ENCODE data around the gene MAPK8.
A peak's percentile ranks its signal among the peaks of the same experiment; 100 is the strongest.

MAPK8 gene

GRCh38 chr10:48468866-48469511 lies 162.5 kb downstream of the MAPK8 start:
- peak overlapping the region; percentile 28 for H3K18ac ChIP-seq (ENCODE audit: low read length)
- no peak overlapping the region for H3K4me2 ChIP-seq (ENCODE audit: low read length)
- no peak overlapping the region for H3K27ac ChIP-seq (ENCODE audit: low read depth, low read length)
- H2BK15ac ChIP-seq (replicated peaks; ENCODE audit: low read depth): no peak overlapping the region
- no CpG with 5 or more reads among the region's 3 CpGs for WGBS (ENCODE audit: extremely low coverage, insufficient coverage, low lambda C conversion rate)
- peak overlapping the region; percentile 98 for H2AK5ac ChIP-seq (ENCODE audit: low read length)
- DNase-seq: no peak
- no peak overlapping the region for H3K4me3 ChIP-seq (ENCODE audit: low read length)
- H3K4ac ChIP-seq (ENCODE audit: low read depth, low read length): peak overlapping the region; percentile 23
- H3K56ac ChIP-seq (ENCODE audit: low read length): peak overlapping the region; percentile 73
- peak overlapping the region; percentile 73 for H2BK5ac ChIP-seq (ENCODE audit: low read length)
- H3K4me1 ChIP-seq (ENCODE audit: control insufficient read depth, low read depth, low read length): peaks cover 18% of the 10 kb centered on the region
- no peaks in the 10 kb centered on the region for H3K79me2 ChIP-seq (ENCODE audit: control insufficient read depth, insufficient read depth, low read length)
- H3K36me3 ChIP-seq (ENCODE audit: control insufficient read depth, insufficient read depth, low read length): no peaks in the 10 kb centered on the region
- H3K9ac ChIP-seq (ENCODE audit: low read length): peak overlapping the region; percentile 47
- H4K8ac ChIP-seq (ENCODE audit: low read depth, low read length): no peak overlapping the region
- peak overlapping the region; percentile 17 for H2BK120ac ChIP-seq (ENCODE audit: low read depth, low read length)
- H3K27me3 ChIP-seq (ENCODE audit: insufficient read depth, low read length, poor library complexity): no peaks in the 10 kb centered on the region
- H4K5ac ChIP-seq (ENCODE audit: low read length): no peak overlapping the region
- no peaks in the 10 kb centered on the region for H3K79me1 ChIP-seq (ENCODE audit: low read length)
- peak overlapping the region; percentile 94 for H3K23ac ChIP-seq (ENCODE audit: low read length)

DNA sequence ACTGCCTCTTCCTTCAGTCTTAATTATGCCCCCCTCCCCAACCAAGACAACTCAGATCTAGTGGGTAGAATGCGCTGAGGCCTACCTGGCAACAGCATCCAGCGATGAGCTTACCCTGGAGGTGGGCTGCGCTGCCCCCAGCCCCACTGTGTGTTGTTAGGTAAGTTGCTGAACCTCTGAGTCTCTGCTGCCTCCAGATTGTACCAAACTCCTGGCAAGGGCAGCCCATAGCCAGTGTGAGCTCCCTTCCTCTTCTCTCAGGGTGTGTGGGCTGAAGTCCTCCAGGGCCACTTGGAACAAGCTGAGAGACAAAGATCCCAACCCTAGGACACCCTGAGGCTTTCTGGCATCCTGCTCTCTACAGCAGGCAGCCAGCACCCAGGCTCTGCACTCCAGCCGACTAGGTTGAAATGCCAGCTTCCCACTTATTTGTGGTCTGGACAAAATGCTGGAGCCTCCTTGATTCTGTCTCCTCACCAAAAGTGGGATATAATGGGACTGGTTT lies 163.1 kb downstream of the MAPK8 start:
- Histone ChIP-seq H3K4ac (ENCODE audit: low read depth, low read length) (peak overlapping the region; percentile 23), H3K27me3 (ENCODE audit: insufficient read depth, low read length, poor library complexity) (no peaks in the 10 kb centered on the region), H3K23ac (ENCODE audit: low read length) (peak overlapping the region; percentile 94), H3K79me1 (ENCODE audit: low read length) (no peaks in the 10 kb centered on the region), H2BK120ac (ENCODE audit: low read depth, low read length) (peak overlapping the region; percentile 17), H4K8ac (ENCODE audit: low read depth, low read length) (no peak overlapping the region), H2AK5ac (ENCODE audit: low read length) (peak overlapping the region; percentile 98), H2BK5ac (ENCODE audit: low read length) (peak overlapping the region; percentile 73), H3K4me1 (ENCODE audit: control insufficient read depth, low read depth, low read length) (peaks cover 18% of the 10 kb centered on the region), H3K4me2 (ENCODE audit: low read length) (no peak overlapping the region), H3K27ac (ENCODE audit: low read depth, low read length) (peak overlapping the region; percentile 50), H3K79me2 (ENCODE audit: control insufficient read depth, insufficient read depth, low read length) (no peaks in the 10 kb centered on the region), H3K56ac (ENCODE audit: low read length) (peak overlapping the region; percentile 73), H2BK15ac (replicated peaks; ENCODE audit: low read depth) (no peak overlapping the region), H3K4me3 (ENCODE audit: low read length) (no peak overlapping the region), H3K18ac (ENCODE audit: low read length) (peak overlapping the region; percentile 28), H4K5ac (ENCODE audit: low read length) (no peak overlapping the region), H3K9ac (ENCODE audit: low read length) (peak overlapping the region; percentile 47), H3K36me3 (ENCODE audit: control insufficient read depth, insufficient read depth, low read length) (no peaks in the 10 kb centered on the region)
- no peak for DNase-seq
- WGBS (ENCODE audit: extremely low coverage, insufficient coverage, low lambda C conversion rate): no CpG with 5 or more reads among the region's 4 CpGs

- Histone ChIP-seq H3K56ac (ENCODE audit: low read length) (peak overlapping the region; percentile 82), H2BK5ac (ENCODE audit: low read length) (peak overlapping the region; percentile 94), H3K36me3 (ENCODE audit: control insufficient read depth, insufficient read depth, low read length) (no peaks in the 10 kb centered on the region), H4K8ac (ENCODE audit: low read depth, low read length) (no peak overlapping the region), H3K27ac (ENCODE audit: low read depth, low read length) (peak overlapping the region; percentile 50), H3K18ac (ENCODE audit: low read length) (peak overlapping the region; percentile 86), H3K79me1 (ENCODE audit: low read length) (no peaks in the 10 kb centered on the region), H2BK120ac (ENCODE audit: low read depth, low read length) (peak overlapping the region; percentile 64), H3K27me3 (ENCODE audit: insufficient read depth, low read length, poor library complexity) (no peaks in the 10 kb centered on the region), H4K5ac (ENCODE audit: low read length) (no peak overlapping the region), H2BK15ac (replicated peaks; ENCODE audit: low read depth) (no peak overlapping the region), H3K79me2 (ENCODE audit: control insufficient read depth, insufficient read depth, low read length) (no peaks in the 10 kb centered on the region), H3K23ac (ENCODE audit: low read length) (peak overlapping the region; percentile 94), H3K9ac (ENCODE audit: low read length) (peak overlapping the region; percentile 42), H2AK5ac (ENCODE audit: low read length) (peak overlapping the region; percentile 98), H3K4me2 (ENCODE audit: low read length) (no peak overlapping the region), H3K4me3 (ENCODE audit: low read length) (no peak overlapping the region), H3K4me1 (ENCODE audit: control insufficient read depth, low read depth, low read length) (peaks cover 18% of the 10 kb centered on the region), H3K4ac (ENCODE audit: low read depth, low read length) (peak overlapping the region; percentile 70)
- DNase-seq: peak; percentile 91
- no CpG with 5 or more reads among the region's 5 CpGs for WGBS (ENCODE audit: extremely low coverage, insufficient coverage, low lambda C conversion rate)
Observed at GRCh38 chr10:48470115-48470892, 163.8 kb downstream of the MAPK8 start.

GRCh38 chr10:48470893-48471805 lies 164.7 kb downstream of the MAPK8 start:
- H3K56ac ChIP-seq (ENCODE audit: low read length): peak overlapping the region; percentile 82
- no peaks in the 10 kb centered on the region for H3K79me1 ChIP-seq (ENCODE audit: low read length)
- H3K27me3 ChIP-seq (ENCODE audit: insufficient read depth, low read length, poor library complexity): no peaks in the 10 kb centered on the region
- H3K23ac ChIP-seq (ENCODE audit: low read length): peak overlapping the region; percentile 94
- peak overlapping the region; percentile 94 for H2BK5ac ChIP-seq (ENCODE audit: low read length)
- no peak overlapping the region for H3K4me2 ChIP-seq (ENCODE audit: low read length)
- H3K36me3 ChIP-seq (ENCODE audit: control insufficient read depth, insufficient read depth, low read length): no peaks in the 10 kb centered on the region
- peak overlapping the region; percentile 98 for H2AK5ac ChIP-seq (ENCODE audit: low read length)
- H3K9ac ChIP-seq (ENCODE audit: low read length): no peak overlapping the region
- H2BK120ac ChIP-seq (ENCODE audit: low read depth, low read length): peak overlapping the region; percentile 64
- peak overlapping the region; percentile 89 for H3K4ac ChIP-seq (ENCODE audit: low read depth, low read length)
- DNase-seq: no peak
- H4K5ac ChIP-seq (ENCODE audit: low read length): no peak overlapping the region
- no peak overlapping the region for H3K4me3 ChIP-seq (ENCODE audit: low read length)
- no peak overlapping the region for H2BK15ac ChIP-seq (replicated peaks; ENCODE audit: low read depth)
- no CpG with 5 or more reads among the region's 8 CpGs for WGBS (ENCODE audit: extremely low coverage, insufficient coverage, low lambda C conversion rate)
- H4K8ac ChIP-seq (ENCODE audit: low read depth, low read length): no peak overlapping the region
- H3K27ac ChIP-seq (ENCODE audit: low read depth, low read length): peak overlapping the region; percentile 50
- H3K79me2 ChIP-seq (ENCODE audit: control insufficient read depth, insufficient read depth, low read length): no peaks in the 10 kb centered on the region
- H3K4me1 ChIP-seq (ENCODE audit: control insufficient read depth, low read depth, low read length): peaks cover 19% of the 10 kb centered on the region
- peak overlapping the region; percentile 86 for H3K18ac ChIP-seq (ENCODE audit: low read length)

GRCh38 chr10:48472501-48473069 lies 166.1 kb downstream of the MAPK8 start:
- Histone ChIP-seq H2BK15ac (replicated peaks; ENCODE audit: low read depth) (no peak overlapping the region), H3K4me2 (ENCODE audit: low read length) (no peak overlapping the region), H3K18ac (ENCODE audit: low read length) (no peak overlapping the region), H3K27me3 (ENCODE audit: insufficient read depth, low read length, poor library complexity) (no peaks in the 10 kb centered on the region), H2AK5ac (ENCODE audit: low read length) (no peak overlapping the region), H3K23ac (ENCODE audit: low read length) (no peak overlapping the region), H4K5ac (ENCODE audit: low read length) (no peak overlapping the region), H4K8ac (ENCODE audit: low read depth, low read length) (no peak overlapping the region), H2BK120ac (ENCODE audit: low read depth, low read length) (no peak overlapping the region), H3K4me1 (ENCODE audit: control insufficient read depth, low read depth, low read length) (peaks cover 24% of the 10 kb centered on the region), H3K79me1 (ENCODE audit: low read length) (no peaks in the 10 kb centered on the region), H3K36me3 (ENCODE audit: control insufficient read depth, insufficient read depth, low read length) (no peaks in the 10 kb centered on the region), H3K4ac (ENCODE audit: low read depth, low read length) (no peak overlapping the region), H3K56ac (ENCODE audit: low read length) (no peak overlapping the region), H3K4me3 (ENCODE audit: low read length) (no peak overlapping the region), H3K79me2 (ENCODE audit: control insufficient read depth, insufficient read depth, low read length) (no peaks in the 10 kb centered on the region), H3K9ac (ENCODE audit: low read length) (no peak overlapping the region), H3K27ac (ENCODE audit: low read depth, low read length) (no peak overlapping the region), H2BK5ac (ENCODE audit: low read length) (no peak overlapping the region)
- no peak for DNase-seq
- no CpG with 5 or more reads among the region's 3 CpGs for WGBS (ENCODE audit: extremely low coverage, insufficient coverage, low lambda C conversion rate)
